Measurements from ENCODE around the gene LIMCH1. TPM values are rescaled to one million over a fixed set of nuclear protein-coding genes. Genes with fewer than 3 reads are reported as not detected.

LIMCH1 gene
- total RNA-seq, 1 donor: 9.0 TPM

GRCh38 chr4:41545238-41545637 is 7.3 kb downstream of the LIMCH1 start:
- no peaks in the 10 kb centered on the region for H3K9me3 ChIP-seq (ENCODE audit: low read depth, low read length)
- no peak overlapping the region for H2AFZ ChIP-seq (ENCODE audit: low read length)
- TF ChIP-seq, protein P1, sequence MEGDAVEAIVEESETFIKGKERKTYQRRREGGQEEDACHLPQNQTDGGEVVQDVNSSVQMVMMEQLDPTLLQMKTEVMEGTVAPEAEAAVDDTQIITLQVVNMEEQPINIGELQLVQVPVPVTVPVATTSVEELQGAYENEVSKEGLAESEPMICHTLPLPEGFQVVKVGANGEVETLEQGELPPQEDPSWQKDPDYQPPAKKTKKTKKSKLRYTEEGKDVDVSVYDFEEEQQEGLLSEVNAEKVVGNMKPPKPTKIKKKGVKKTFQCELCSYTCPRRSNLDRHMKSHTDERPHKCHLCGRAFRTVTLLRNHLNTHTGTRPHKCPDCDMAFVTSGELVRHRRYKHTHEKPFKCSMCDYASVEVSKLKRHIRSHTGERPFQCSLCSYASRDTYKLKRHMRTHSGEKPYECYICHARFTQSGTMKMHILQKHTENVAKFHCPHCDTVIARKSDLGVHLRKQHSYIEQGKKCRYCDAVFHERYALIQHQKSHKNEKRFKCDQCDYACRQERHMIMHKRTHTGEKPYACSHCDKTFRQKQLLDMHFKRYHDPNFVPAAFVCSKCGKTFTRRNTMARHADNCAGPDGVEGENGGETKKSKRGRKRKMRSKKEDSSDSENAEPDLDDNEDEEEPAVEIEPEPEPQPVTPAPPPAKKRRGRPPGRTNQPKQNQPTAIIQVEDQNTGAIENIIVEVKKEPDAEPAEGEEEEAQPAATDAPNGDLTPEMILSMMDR (IDR thresholded peaks at IDR 0.05; ENCODE audit: extremely low read depth, low read depth, low read length): no peak
- no peak overlapping the region for H3K27ac ChIP-seq (ENCODE audit: low read depth, low read length)
- no peaks in the 10 kb centered on the region for H3K79me2 ChIP-seq (ENCODE audit: insufficient read depth, low read length)
- H3K27me3 ChIP-seq (ENCODE audit: insufficient read depth, low read length): no peaks in the 10 kb centered on the region
- H3K4me2 ChIP-seq (ENCODE audit: insufficient read depth, low read length): no peak overlapping the region
- DNase-seq (ENCODE audit: insufficient read length, low spot score, missing footprints): no peak
- H3K36me3 ChIP-seq (ENCODE audit: insufficient read depth, low read length): no peaks in the 10 kb centered on the region
- H3K4me3 ChIP-seq (ENCODE audit: insufficient read depth, low read length): no peak overlapping the region
- no peaks in the 10 kb centered on the region for H4K20me1 ChIP-seq (ENCODE audit: insufficient read depth, low read length)
- H3K4me1 ChIP-seq (ENCODE audit: insufficient read depth, low read length): no peaks in the 10 kb centered on the region

DNA sequence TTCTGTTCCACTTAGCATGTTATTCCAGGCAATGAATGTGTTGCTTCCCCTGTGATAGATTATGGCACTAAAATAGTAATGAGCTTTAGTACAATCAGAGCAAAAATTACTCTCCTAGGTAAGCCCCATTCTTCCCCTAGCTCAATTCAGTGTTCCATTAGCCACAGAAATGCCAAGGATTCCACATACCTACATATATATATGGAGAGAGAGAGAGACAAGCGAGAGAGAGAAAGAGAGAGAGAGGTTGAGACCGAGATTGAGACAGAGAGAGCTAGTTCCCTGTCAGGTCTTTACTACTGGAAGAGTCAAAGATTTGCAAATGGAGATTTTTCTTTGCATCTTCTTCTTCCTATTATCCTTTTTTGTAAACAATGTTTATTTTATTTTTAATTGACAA is 8.7 kb downstream of the LIMCH1 start:
- no peak for DNase-seq (ENCODE audit: insufficient read length, low spot score, missing footprints)
- no peaks in the 10 kb centered on the region for H3K36me3 ChIP-seq (ENCODE audit: insufficient read depth, low read length)
- H2AFZ ChIP-seq (ENCODE audit: low read length): no peak overlapping the region
- H3K27ac ChIP-seq (ENCODE audit: low read depth, low read length): no peak overlapping the region
- H4K20me1 ChIP-seq (ENCODE audit: insufficient read depth, low read length): no peaks in the 10 kb centered on the region
- H3K9me3 ChIP-seq (ENCODE audit: low read depth, low read length): no peaks in the 10 kb centered on the region
- no peaks in the 10 kb centered on the region for H3K4me1 ChIP-seq (ENCODE audit: insufficient read depth, low read length)
- H3K79me2 ChIP-seq (ENCODE audit: insufficient read depth, low read length): no peaks in the 10 kb centered on the region
- no peaks in the 10 kb centered on the region for H3K27me3 ChIP-seq (ENCODE audit: insufficient read depth, low read length)
- TF ChIP-seq, protein P1 (IDR thresholded peaks at IDR 0.05; ENCODE audit: extremely low read depth, low read depth, low read length): no peak
- no peak overlapping the region for H3K4me2 ChIP-seq (ENCODE audit: insufficient read depth, low read length)
- H3K4me3 ChIP-seq (ENCODE audit: insufficient read depth, low read length): no peak overlapping the region

DNA sequence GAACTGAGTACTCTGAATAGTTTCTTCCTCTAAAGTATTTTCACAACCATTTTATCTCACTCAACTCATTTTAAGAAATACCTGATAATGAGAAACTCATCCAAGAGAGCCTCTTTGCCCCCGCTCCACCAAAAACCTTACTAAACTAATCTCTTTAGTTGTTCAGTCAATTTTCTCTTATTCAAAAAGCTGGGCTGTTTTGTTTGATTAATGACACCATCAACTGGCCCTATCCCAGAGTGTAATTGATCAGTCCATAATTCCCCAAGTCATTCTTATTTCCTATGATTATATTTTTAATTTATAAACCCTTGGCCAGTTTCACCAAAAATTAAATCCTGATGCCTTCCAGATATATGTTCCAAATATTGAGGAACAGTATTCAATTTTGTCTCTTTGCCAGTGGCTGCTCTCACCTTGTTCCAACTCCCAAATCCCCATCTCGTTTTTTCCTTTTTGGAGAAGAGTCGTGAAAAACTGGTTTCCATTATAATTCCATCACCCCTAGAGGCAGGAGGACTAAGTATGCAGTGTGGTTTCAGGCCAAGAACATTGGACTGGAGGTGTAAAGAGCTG is 10.4 kb downstream of the LIMCH1 start:
- Histone ChIP-seq H3K4me1 (ENCODE audit: insufficient read depth, low read length) (no peaks in the 10 kb centered on the region), H3K36me3 (ENCODE audit: insufficient read depth, low read length) (no peaks in the 10 kb centered on the region), H3K9me3 (ENCODE audit: low read depth, low read length) (no peaks in the 10 kb centered on the region), H3K27ac (ENCODE audit: low read depth, low read length) (no peak overlapping the region), H4K20me1 (ENCODE audit: insufficient read depth, low read length) (no peaks in the 10 kb centered on the region), H3K27me3 (ENCODE audit: insufficient read depth, low read length) (no peaks in the 10 kb centered on the region), H3K4me2 (ENCODE audit: insufficient read depth, low read length) (no peak overlapping the region), H3K79me2 (ENCODE audit: insufficient read depth, low read length) (no peaks in the 10 kb centered on the region), H2AFZ (ENCODE audit: low read length) (no peak overlapping the region), H3K4me3 (ENCODE audit: insufficient read depth, low read length) (no peak overlapping the region)
- no peak for DNase-seq (ENCODE audit: insufficient read length, low spot score, missing footprints)
- TF ChIP-seq, protein P1 (IDR thresholded peaks at IDR 0.05; ENCODE audit: extremely low read depth, low read depth, low read length): no peak

GRCh38 chr4:41549478-41549877 is 11.5 kb downstream of the LIMCH1 start:
- Histone ChIP-seq H3K4me3 (ENCODE audit: insufficient read depth, low read length) (no peak overlapping the region), H2AFZ (ENCODE audit: low read length) (no peak overlapping the region), H3K4me1 (ENCODE audit: insufficient read depth, low read length) (no peaks in the 10 kb centered on the region), H3K36me3 (ENCODE audit: insufficient read depth, low read length) (no peaks in the 10 kb centered on the region), H4K20me1 (ENCODE audit: insufficient read depth, low read length) (no peaks in the 10 kb centered on the region), H3K4me2 (ENCODE audit: insufficient read depth, low read length) (no peak overlapping the region), H3K27me3 (ENCODE audit: insufficient read depth, low read length) (no peaks in the 10 kb centered on the region), H3K79me2 (ENCODE audit: insufficient read depth, low read length) (no peaks in the 10 kb centered on the region), H3K27ac (ENCODE audit: low read depth, low read length) (no peak overlapping the region), H3K9me3 (ENCODE audit: low read depth, low read length) (no peaks in the 10 kb centered on the region)
- no peak for DNase-seq (ENCODE audit: insufficient read length, low spot score, missing footprints)
- TF ChIP-seq, protein P1 (IDR thresholded peaks at IDR 0.05; ENCODE audit: extremely low read depth, low read depth, low read length): no peak

Measured in osteoblast (primary cell).